ENCODE results near the gene MICAL3. TPM values are rescaled to one million over a fixed set of nuclear protein-coding genes. Genes with fewer than 3 reads are reported as not detected.
"Not testable (repeated sequence)": the region's sequence is repeated elsewhere in the genome, so short reads cannot be mapped to it uniquely, and the experiment has no call there.

MICAL3 gene
- total and polyA plus RNA-seq, 2 experiments from 2014 or later: 27.3 to 76.9 TPM

- DNase-seq (ENCODE audit: low read depth in 1 of 2, low spot score in 1 of 2): peak; percentile 86 to 87
- H3K27me3 ChIP-seq: peaks cover 42% of the 10 kb centered on the region
- peak; percentile 4 for TF ChIP-seq CTCF (IDR thresholded peaks at IDR 0.05; ENCODE audit: low read depth, low read length)
- H3K4me1 ChIP-seq (ENCODE audit: low read depth): no peaks in the 10 kb centered on the region
- H3K27ac ChIP-seq: no peak overlapping the region
- H3K36me3 ChIP-seq: no peaks in the 10 kb centered on the region
- no peaks in the 10 kb centered on the region for H3K9me3 ChIP-seq (ENCODE audit: low read depth)
- H3K4me3 ChIP-seq: peak overlapping the region; percentile 74
Measured at GRCh38 chr22:18023509-18024275, 669 bp downstream of the MICAL3 start.

GRCh38 chr22:18022876-18023275 is 1.5 kb downstream of the MICAL3 start:
- DNase-seq (ENCODE audit: low read depth in 1 of 2, low spot score in 1 of 2): no peak
- H3K4me1 ChIP-seq (ENCODE audit: low read depth): no peaks in the 10 kb centered on the region
- no peak for TF ChIP-seq CTCF (IDR thresholded peaks at IDR 0.05; ENCODE audit: low read depth, low read length)
- no peak overlapping the region for H3K27ac ChIP-seq
- H3K27me3 ChIP-seq: peaks cover 38% of the 10 kb centered on the region
- H3K4me3 ChIP-seq: no peak overlapping the region
- no peaks in the 10 kb centered on the region for H3K36me3 ChIP-seq
- no peaks in the 10 kb centered on the region for H3K9me3 ChIP-seq (ENCODE audit: low read depth)

- DNase-seq (ENCODE audit: low read depth in 1 of 2, low spot score in 1 of 2): no peak
- peaks cover 25% of the 10 kb centered on the region for H3K27me3 ChIP-seq
- no peaks in the 10 kb centered on the region for H3K4me1 ChIP-seq (ENCODE audit: low read depth)
- H3K36me3 ChIP-seq: no peaks in the 10 kb centered on the region
- H3K27ac ChIP-seq: no peak overlapping the region
- no peaks in the 10 kb centered on the region for H3K9me3 ChIP-seq (ENCODE audit: low read depth)
- H3K4me3 ChIP-seq: no peak overlapping the region
- TF ChIP-seq CTCF (IDR thresholded peaks at IDR 0.05; ENCODE audit: low read depth, low read length): no peak
Measured at GRCh38 chr22:18021431-18021830, 2.9 kb downstream of the MICAL3 start.

- H3K4me3 ChIP-seq; H3K9me3 ChIP-seq (ENCODE audit: low read depth); H3K27ac ChIP-seq; H3K36me3 ChIP-seq; DNase-seq (ENCODE audit: low read depth in 1 of 2, low spot score in 1 of 2); H3K4me1 ChIP-seq (ENCODE audit: low read depth): not testable (repeated sequence)
- peaks cover 18% of the 10 kb centered on the region for H3K27me3 ChIP-seq
Measured at GRCh38 chr22:18020743-18021142, 3.6 kb downstream of the MICAL3 start.

GRCh38 chr22:18013947-18014346 is 10.4 kb downstream of the MICAL3 start:
- Histone ChIP-seq H3K4me3 (no peak overlapping the region), H3K36me3 (no peaks in the 10 kb centered on the region), H3K4me1 (ENCODE audit: low read depth) (peaks cover 5% of the 10 kb centered on the region), H3K9me3 (ENCODE audit: low read depth) (no peaks in the 10 kb centered on the region), H3K27ac (no peak overlapping the region), H3K27me3 (no peaks in the 10 kb centered on the region)
- TF ChIP-seq CTCF (IDR thresholded peaks at IDR 0.05; ENCODE audit: low read depth, low read length): no peak
- no peak for DNase-seq (ENCODE audit: low read depth in 1 of 2, low spot score in 1 of 2)

GRCh38 chr22:18013436-18013835 is 10.9 kb downstream of the MICAL3 start:
- Histone ChIP-seq H3K27me3 (no peaks in the 10 kb centered on the region), H3K36me3 (no peaks in the 10 kb centered on the region), H3K4me1 (ENCODE audit: low read depth) (peaks cover 5% of the 10 kb centered on the region), H3K4me3 (no peak overlapping the region), H3K9me3 (ENCODE audit: low read depth) (no peaks in the 10 kb centered on the region), H3K27ac (no peak overlapping the region)
- no peak for TF ChIP-seq CTCF (IDR thresholded peaks at IDR 0.05; ENCODE audit: low read depth, low read length)
- no peak for DNase-seq (ENCODE audit: low read depth in 1 of 2, low spot score in 1 of 2)
